Endodermal cell (in vitro differentiated cells): ENCODE measurements around the gene RASGRF1. TPM values are rescaled to one million over a fixed set of nuclear protein-coding genes. Genes with fewer than 3 reads are reported as not detected.

ENCODE experiments used
- DNase-seq: peaks from one replicate; pipeline ENCODE4 v3.0.0-alpha.2; 2017
- H3K27ac ChIP-seq: 2 replicates; pipeline ENCODE4 v1.5.1; 2013; ENCODE audit warnings: mild to moderate bottlenecking, low read depth, low read length, moderate library complexity
- H3K27me3 ChIP-seq: 2 replicates; pipeline ENCODE4 v1.6.1; 2013; ENCODE audit warnings: mild to moderate bottlenecking, low read length, moderate library complexity; ENCODE audit not compliant: insufficient read depth, control insufficient read depth, poor library complexity, severe bottlenecking
- H3K36me3 ChIP-seq: 2 replicates; pipeline ENCODE4 v1.7.0; 2013; ENCODE audit warnings: mild to moderate bottlenecking, low read length, moderate library complexity; ENCODE audit not compliant: control insufficient read depth, insufficient read depth
- H3K4me1 ChIP-seq: one replicate; pipeline ENCODE4 v1.7.0; 2013; ENCODE audit warnings: low read length; ENCODE audit not compliant: control insufficient read depth, insufficient read depth
- H3K4me3 ChIP-seq: 2 replicates; pipeline ENCODE4 v1.5.1; 2013; ENCODE audit warnings: mild to moderate bottlenecking, low read length, moderate library complexity
- H3K9ac ChIP-seq: 2 replicates; pipeline ENCODE4 v1.6.1; 2013; ENCODE audit warnings: mild to moderate bottlenecking, low read length, moderate library complexity; ENCODE audit not compliant: poor library complexity, severe bottlenecking; ENCODE audit errors: extremely low read depth
- H3K9me3 ChIP-seq: 2 replicates; pipeline ENCODE4 v1.6.1; 2013; ENCODE audit warnings: mild to moderate bottlenecking, low read length, moderate library complexity; ENCODE audit not compliant: control insufficient read depth
- H3K27ac Mint-ChIP-seq: 2 replicates; pipeline ENCODE4 v1.8.0; 2020; ENCODE audit warnings: mixed read lengths
- H3K27me3 Mint-ChIP-seq: 2 replicates; pipeline ENCODE4 v1.8.0; 2021; ENCODE audit warnings: mild to moderate bottlenecking, mixed read lengths; ENCODE audit not compliant: insufficient read depth
- H3K36me3 Mint-ChIP-seq: 2 replicates; pipeline ENCODE4 v1.8.0; 2020; ENCODE audit warnings: low read depth, mixed read lengths
- H3K4me1 Mint-ChIP-seq: 2 replicates; pipeline ENCODE4 v1.8.0; 2020; ENCODE audit warnings: mixed read lengths
- H3K4me3 Mint-ChIP-seq: 2 replicates; pipeline ENCODE4 v1.8.0; 2020; ENCODE audit warnings: mild to moderate bottlenecking, moderate library complexity, mixed read lengths
- H3K9me3 Mint-ChIP-seq: 2 replicates; pipeline ENCODE4 v1.8.0; 2020; ENCODE audit warnings: mild to moderate bottlenecking, mixed read lengths
- CTCF ChIP-seq: fragments of 200-600 bp; sonication (generic); conservative IDR thresholded peaks from 2 replicates; pipeline ENCODE4 v1.5.0; 2021; ENCODE audit warnings: antibody characterized with exemption, mild to moderate bottlenecking
- WGBS, 2 experiments: methylation state at CpG; one replicate each; pipeline versions ENCODE4 v1.1.5 to v1.1.7; 2013; ENCODE audit warnings: missing lambda C conversion rate in 2 of 2, mixed read lengths in 1 of 2; ENCODE audit not compliant: insufficient coverage in 1 of 2, insufficient read length in 1 of 2; 5-methylcytosine and 5-hydroxymethylcytosine counted together
- total RNA-seq, 2 donors: library from RNA; stranded (reverse); fragmentation: NEBNext Ultra II Directional in 1 of 2; extraction: Animal tissue kit (Norgen Biotek cat#: 25700) in 1 of 2; gene quantifications; 2 replicates in 1 of 2; 3 replicates in 1 of 2; pipeline ENCODE4 v1.2.1, GENCODE V29; 2021

Gene RASGRF1
- total RNA-seq, 2 donors from 2014 or later = 0.20 TPM; not detected in 1

GRCh38 chr15:78946493-78946892, 144.1 kb downstream of the RASGRF1 start:
- 93 to 94% methylated on average over 4 to 5 of the region's 5 CpGs for WGBS, 2 experiments

GRCh38 chr15:78944669-78945407, 145.7 kb downstream of the RASGRF1 start, which contains the start of gene CTSH:
Gene CTSH (minus strand): TSS chr15:78945046. CDS start chr15:78944981, 65 bp downstream.
- Mint-ChIP-seq H3K27ac (peak within 1 kb of the TSS; percentile 30), H3K4me1 (peaks cover 21% of the 10 kb centered on the region), H3K9me3 (peaks cover 2% of the 10 kb centered on the region), H3K36me3 (no peaks in the 10 kb centered on the region), H3K27me3 (peaks cover 28% of the 10 kb centered on the region), H3K4me3 (peak within 1 kb of the TSS; percentile 69)
- Histone ChIP-seq H3K4me3 (peak within 1 kb of the TSS; percentile 82), H3K4me1 (peaks cover 9% of the 10 kb centered on the region), H3K27ac (no peak within 1 kb of the TSS), H3K9me3 (no peaks in the 10 kb centered on the region), H3K27me3 (peaks cover 8% of the 10 kb centered on the region), H3K36me3 (no peaks in the 10 kb centered on the region), H3K9ac (peak within 1 kb of the TSS; percentile 41)
- 4 to 6% methylated on average over 6 to 70 of the region's 71 CpGs for WGBS, 2 experiments
- TF ChIP-seq CTCF = no peak
- DNase-seq = peak; percentile 97

More at GRCh38 chr15:78946493-78946892, 144.1 kb downstream of the RASGRF1 start:
- H3K27ac ChIP-seq = no peak overlapping the region
- no peaks in the 10 kb centered on the region for H3K9me3 ChIP-seq
- H3K4me1 ChIP-seq = peaks cover 9% of the 10 kb centered on the region
- Mint-ChIP-seq H3K27ac (no peak overlapping the region), H3K36me3 (no peaks in the 10 kb centered on the region), H3K4me1 (peaks cover 31% of the 10 kb centered on the region), H3K4me3 (no peak overlapping the region), H3K27me3 (peaks cover 30% of the 10 kb centered on the region), H3K9me3 (no peaks in the 10 kb centered on the region)
- H3K4me3 ChIP-seq = no peak overlapping the region
- DNase-seq = no peak
- TF ChIP-seq CTCF = no peak
- H3K36me3 ChIP-seq = no peaks in the 10 kb centered on the region
- no peak overlapping the region for H3K9ac ChIP-seq
- H3K27me3 ChIP-seq = peaks cover 8% of the 10 kb centered on the region

- H3K4me1 Mint-ChIP-seq = peaks cover 18% of the 10 kb centered on the region
- no peak for DNase-seq
- H3K27ac Mint-ChIP-seq = peak overlapping the region; percentile 30
- TF ChIP-seq CTCF = no peak
- Histone ChIP-seq H3K9ac (peak overlapping the region; percentile 41), H3K4me3 (peak overlapping the region; percentile 82), H3K36me3 (no peaks in the 10 kb centered on the region), H3K9me3 (no peaks in the 10 kb centered on the region), H3K4me1 (peaks cover 9% of the 10 kb centered on the region), H3K27me3 (peaks cover 8% of the 10 kb centered on the region), H3K27ac (no peak overlapping the region)
- H3K9me3 Mint-ChIP-seq = peaks cover 2% of the 10 kb centered on the region
- no peaks in the 10 kb centered on the region for H3K36me3 Mint-ChIP-seq
- WGBS, 2 experiments = 62 to 64% methylated on average over 10 to 12 of the region's 12 CpGs
- H3K4me3 Mint-ChIP-seq = peak overlapping the region; percentile 69
- peaks cover 27% of the 10 kb centered on the region for H3K27me3 Mint-ChIP-seq
These were observed 146.4 kb downstream of the RASGRF1 start for GRCh38 chr15:78944202-78944625.
